SK-N-SH (cell line): ENCODE measurements around the gene ZNF587. TPM values are rescaled to one million over a fixed set of nuclear protein-coding genes. Genes with fewer than 3 reads are reported as not detected.
"Not testable (repeated sequence)": the region's sequence is repeated elsewhere in the genome, so short reads cannot be mapped to it uniquely, and the experiment has no call there.

Experiments used
- CTCF ChIA-PET: fragments of 300-600, 350-600 bp; formaldehyde crosslinking; extraction: SDS; loops from one replicate; lab custom pipeline; 2021; lab: Yijun Ruan, JAX
- POLR2A ChIA-PET: fragments of 350-600 bp; sonication (Branson Sonifier 250); formaldehyde crosslinking; extraction: SDS; loops from one replicate; lab custom pipeline; 2020; ENCODE audit warnings: antibody characterized with exemption, inconsistent platforms; lab: Yijun Ruan, JAX
- DNase-seq: peaks from one replicate; pipeline ENCODE4 v3.0.0; 2012
- H2AFZ ChIP-seq: fragments of 200-600 bp; sonication (generic); 2 replicates; pipeline ENCODE4 v1.8.1; 2016; ENCODE audit warnings: antibody characterized with exemption, mild to moderate bottlenecking, low read depth
- H3F3A ChIP-seq: fragments of 200-600 bp; sonication (generic); replicated peaks from 2 replicates; pipeline ENCODE3; 2016; ENCODE audit warnings: antibody characterized with exemption, mild to moderate bottlenecking; ENCODE audit not compliant: insufficient read depth
- H3K27ac ChIP-seq, 2 experiments: fragments of 200-500 bp in 1 of 2; fragments of 200-600 bp in 1 of 2; sonication (Bioruptor generic) in 1 of 2; sonication (generic), shearing (Covaris generic) in 1 of 2; 2 replicates each; pipeline versions ENCODE4 v1.5.1 to v1.6.1; 2014 to 2016; ENCODE audit warnings: low read depth in 2 of 2, inconsistent platforms in 1 of 2, low read length in 1 of 2, mild to moderate bottlenecking in 1 of 2, mixed read lengths in 1 of 2
- H3K27me3 ChIP-seq: fragments of 200-600 bp; sonication (generic), shearing (Covaris generic); 2 replicates; pipeline ENCODE4 v1.6.1; 2016; ENCODE audit warnings: mixed run types; ENCODE audit not compliant: insufficient read depth
- H3K36me3 ChIP-seq, 2 experiments: fragments of 200-500 bp in 1 of 2; fragments of 200-600 bp in 1 of 2; sonication (Bioruptor generic) in 1 of 2; sonication (generic) in 1 of 2; replicated peaks in 1 of 2; 2 replicates each; pipeline versions ENCODE3 to v1.5.1; 2014 to 2016; ENCODE audit warnings: low read length in 1 of 2, mild to moderate bottlenecking in 1 of 2; ENCODE audit not compliant: insufficient read depth in 2 of 2, control insufficient read depth in 1 of 2
- H3K4me1 ChIP-seq, 2 experiments: fragments of 200-500 bp in 1 of 2; fragments of 200-600 bp in 1 of 2; sonication (Bioruptor generic) in 1 of 2; sonication (generic), shearing (Covaris generic) in 1 of 2; 2 replicates each; pipeline versions ENCODE4 v1.5.1 to v1.6.1; 2014 to 2016; ENCODE audit warnings: low read depth in 1 of 2, low read length in 1 of 2, mixed run types in 1 of 2; ENCODE audit not compliant: insufficient read depth in 2 of 2, control insufficient read depth in 1 of 2
- H3K4me2 ChIP-seq: fragments of 200-600 bp; sonication (generic), shearing (Covaris generic); 2 replicates; pipeline ENCODE4 v1.6.1; 2017; ENCODE audit warnings: mixed run types
- H3K4me3 ChIP-seq, 2 experiments: fragments of 200-500 bp in 1 of 2; fragments of 200-600 bp in 1 of 2; sonication (Bioruptor generic) in 1 of 2; sonication (generic), shearing (Covaris generic) in 1 of 2; 2 replicates each; pipeline versions ENCODE4 v1.5.1 to v1.8.1; 2014 to 2016; ENCODE audit warnings: low read depth in 2 of 2, inconsistent platforms in 1 of 2, low read length in 1 of 2, mild to moderate bottlenecking in 1 of 2, mixed read lengths in 1 of 2, moderate library complexity in 1 of 2
- H3K79me2 ChIP-seq: fragments of 200-600 bp; sonication (generic); 2 replicates; pipeline ENCODE4 v1.8.1; 2017; ENCODE audit warnings: mild to moderate bottlenecking; ENCODE audit not compliant: insufficient read depth
- H3K9ac ChIP-seq: fragments of 200-600 bp; sonication (generic); 2 replicates; pipeline ENCODE4 v1.6.1; 2017; ENCODE audit warnings: mixed run types
- H3K9me2 ChIP-seq: fragments of 200-600 bp; sonication (generic); 2 replicates; pipeline ENCODE4 v1.6.1; 2017; ENCODE audit warnings: mixed run types
- H3K9me3 ChIP-seq: fragments of 200-600 bp; sonication (generic); 2 replicates; pipeline ENCODE4 v1.6.1; 2017; ENCODE audit warnings: mixed run types, mild to moderate bottlenecking, moderate library complexity
- H4K20me1 ChIP-seq: fragments of 200-600 bp; sonication (generic); 2 replicates; pipeline ENCODE4 v1.6.1; 2017; ENCODE audit warnings: mild to moderate bottlenecking, mixed run types; ENCODE audit not compliant: insufficient read depth
- CHD2 ChIP-seq: fragments of 150-350 bp; IDR thresholded peaks from 2 replicates; pipeline ENCODE4 v1.6.1; 2018; ENCODE audit warnings: low read length; ENCODE audit not compliant: partially characterized antibody
- ELF1 ChIP-seq: IDR thresholded peaks from 2 replicates; pipeline ENCODE4 v1.4.0; 2012
- GABPA ChIP-seq: IDR thresholded peaks from 2 replicates; pipeline ENCODE4 v1.4.0; 2012; ENCODE audit warnings: low read depth, mild to moderate bottlenecking
- MXI1 ChIP-seq: IDR thresholded peaks from 2 replicates; pipeline ENCODE4 v1.6.1; 2012; ENCODE audit warnings: mild to moderate bottlenecking, low read depth, low read length, improper control_type of control experiment
- PBX3 ChIP-seq: IDR thresholded peaks from 2 replicates; pipeline ENCODE4; 2012
- POLR2AphosphoS5 ChIP-seq: IDR thresholded peaks from 2 replicates; pipeline ENCODE4 v1.6.1; 2012; ENCODE audit warnings: low read depth, low read length
- SIN3A ChIP-seq: IDR thresholded peaks from 2 replicates; pipeline ENCODE4 v1.6.1; 2012; ENCODE audit warnings: low read depth, mild to moderate bottlenecking, low read length, moderate library complexity, borderline replicate concordance
- TAF1 ChIP-seq: IDR thresholded peaks from 2 replicates; pipeline ENCODE4 v1.6.1; 2012; ENCODE audit warnings: low read depth, mild to moderate bottlenecking, low read length, moderate library complexity, borderline replicate concordance
- USF1 ChIP-seq: IDR thresholded peaks from 2 replicates; pipeline ENCODE4 v1.4.0; 2012; ENCODE audit warnings: low read depth, borderline replicate concordance
- YY1 ChIP-seq: IDR thresholded peaks from 2 replicates; pipeline ENCODE4 v1.4.0; 2012; ENCODE audit warnings: low read depth, mild to moderate bottlenecking
- ZBTB33 ChIP-seq: IDR thresholded peaks from 2 replicates; pipeline ENCODE4 v1.4.0; 2012; ENCODE audit warnings: low read depth, borderline replicate concordance
- WGBS: methylation state at CpG from one replicate; pipeline ENCODE4 v1.1.6; 2017; ENCODE audit warnings: low lambda C conversion rate; 5-methylcytosine and 5-hydroxymethylcytosine counted together
- polyA plus RNA-seq, 3 experiments: library from polyadenylated mRNA; depleted of rRNA; stranded (reverse); fragments of >200 nt; gene quantifications; 2 replicates each; pipeline ENCODE4 v1.2.3, GENCODE V29; 2012

The ZNF587 gene
- polyA plus RNA-seq (2012; rRNA removed): 7.4 and 12.1 TPM in 2 replicates
- polyA plus RNA-seq (2012; cell fraction: cytosol; rRNA removed): 4.2 and 5.4 TPM in 2 replicates
- 21.2 and 40.0 TPM in 2 replicates for polyA plus RNA-seq (2012; cell fraction: nucleus; rRNA removed)

- ChIA-PET POLR2A (interaction anchor here (0.6 to 1.4 kb wide), 3 partner anchors 18 to 499 kb away, joined by 3 to 6 read pairs (median 3); partner anchors contain the start of gene ZNF552), CTCF (interaction anchor here (1.3 kb wide), 1 partner anchor 20 kb away, joined by 4 read pairs; the partner anchor contains the start of gene ZNF587B)
- H3K9me3 ChIP-seq, H3K4me1 ChIP-seq, H4K20me1 ChIP-seq, H3K9me2 ChIP-seq, H3K27me3 ChIP-seq: not testable (repeated sequence)
- peak within 1 kb of the TSS; percentile 98 for H3K4me2 ChIP-seq
- peak; percentile 73 for DNase-seq
- H3K27ac ChIP-seq: peak within 1 kb of the TSS; percentile 59 to 73
- peak within 1 kb of the TSS; percentile 79 to 94 for H3K4me3 ChIP-seq
- WGBS: under 1% methylated on average over 17 of the region's 42 CpGs
- H3K36me3 ChIP-seq: peaks cover 0 to 29% of the 10 kb centered on the region in 2 experiments
- H3K9ac ChIP-seq: peak within 1 kb of the TSS; percentile 96
- TF ChIP-seq MXI1: peak; percentile 63
- TF ChIP-seq SIN3A: peak; percentile 51; the same call in 1 of the 2 replicates
- TF ChIP-seq YY1: peak; percentile 79
- peak; percentile 10; the same call in 1 of the 2 replicates for TF ChIP-seq ZBTB33
- TF ChIP-seq GABPA: peak; percentile 87
- TF ChIP-seq TAF1: peak; percentile 54; the same call in 1 of the 2 replicates
- peak; percentile 69 for TF ChIP-seq POLR2AphosphoS5
- TF ChIP-seq CHD2: peak; percentile 85
- peak; percentile 98 for TF ChIP-seq PBX3
- peak; percentile 51; the same call in 1 of the 2 replicates for TF ChIP-seq USF1
- peak; percentile 77 for TF ChIP-seq ELF1
- peaks cover 13% of the 10 kb centered on the region for H3F3A ChIP-seq
- H3K79me2 ChIP-seq: peaks cover 66% of the 10 kb centered on the region
- H2AFZ ChIP-seq: peak within 1 kb of the TSS; percentile 69; the same call in 1 of the 2 replicates
Measured at GRCh38 chr19:57849666-57850473, at the start of gene ZNF587. Gene ZNF587 (plus strand): TSS chr19:57849859. CDS start chr19:57850039, 180 bp downstream.
